DND-41 (cell line): ENCODE data around the gene ZFHX3.

Experiments used
- ATAC-seq: fragments of 200-7000 bp; cut with Tn5 transposase; 3 replicates; pipeline ENCODE4 v1.9.1; 2021; ENCODE audit warnings: low read depth; ENCODE audit not compliant: insufficient read depth
- DNase-seq: peaks from one replicate; pipeline ENCODE4 v3.0.0-alpha.2; 2020
- H2AFZ ChIP-seq: 2 replicates; pipeline ENCODE4 v1.6.0; 2012; ENCODE audit warnings: low read depth, low read length
- H3K27ac ChIP-seq: 2 replicates; pipeline ENCODE4 v1.5.1; 2012; ENCODE audit warnings: low read length, inconsistent platforms
- H3K27me3 ChIP-seq: fragments of 200-600 bp; sonication (generic); 2 replicates; pipeline ENCODE4 v1.6.0; 2012; ENCODE audit warnings: low read length, mild to moderate bottlenecking, inconsistent platforms; ENCODE audit not compliant: insufficient read depth, poor library complexity
- H3K36me3 ChIP-seq: 2 replicates; pipeline ENCODE4 v1.5.1; 2012; ENCODE audit warnings: low read length, inconsistent platforms; ENCODE audit not compliant: insufficient read depth
- H3K4me1 ChIP-seq: 2 replicates; pipeline ENCODE4 v1.5.1; 2012; ENCODE audit warnings: mild to moderate bottlenecking, low read length; ENCODE audit not compliant: insufficient read depth
- H3K4me2 ChIP-seq: 2 replicates; pipeline ENCODE4 v1.6.0; 2012; ENCODE audit warnings: mild to moderate bottlenecking, moderate library complexity, low read length, inconsistent platforms; ENCODE audit not compliant: insufficient read depth
- H3K4me3 ChIP-seq, 2 experiments: fragments of 200-600 bp in 1 of 2; shearing (Covaris generic) in 1 of 2; 2 replicates each; pipeline ENCODE4 v1.5.1; 2012 to 2016; ENCODE audit warnings: inconsistent platforms in 2 of 2, low read length in 2 of 2, mild to moderate bottlenecking in 2 of 2, low read depth in 1 of 2, moderate library complexity in 1 of 2
- H3K79me2 ChIP-seq: 2 replicates; pipeline ENCODE4 v1.6.0; 2012; ENCODE audit warnings: low read length, inconsistent platforms; ENCODE audit not compliant: insufficient read depth
- H3K9ac ChIP-seq: 2 replicates; pipeline ENCODE4 v1.6.0; 2012; ENCODE audit warnings: low read depth, mild to moderate bottlenecking, inconsistent platforms, low read length, moderate library complexity
- H3K9me3 ChIP-seq: 2 replicates; pipeline ENCODE4 v1.5.1; 2012; ENCODE audit warnings: low read length, moderate library complexity, mild to moderate bottlenecking, inconsistent platforms; ENCODE audit not compliant: insufficient read depth, severe bottlenecking
- H4K20me1 ChIP-seq: 2 replicates; pipeline ENCODE4 v1.6.0; 2012; ENCODE audit warnings: low read length; ENCODE audit not compliant: insufficient read depth
- EZH2 ChIP-seq: IDR thresholded peaks from 3 replicates; pipeline ENCODE4 v1.6.1; 2012; ENCODE audit warnings: borderline replicate concordance, low read depth, mild to moderate bottlenecking, moderate library complexity, low read length, inconsistent platforms; ENCODE audit not compliant: severe bottlenecking
- TF ChIP-seq, protein P1 (sequence below): IDR thresholded peaks from 2 replicates; pipeline ENCODE4 v1.5.1; 2012; ENCODE audit warnings: borderline replicate concordance, low read length, moderate library complexity, mild to moderate bottlenecking; ENCODE audit not compliant: poor library complexity, severe bottlenecking; ENCODE audit errors: extremely low read depth

Gene ZFHX3

DNA sequence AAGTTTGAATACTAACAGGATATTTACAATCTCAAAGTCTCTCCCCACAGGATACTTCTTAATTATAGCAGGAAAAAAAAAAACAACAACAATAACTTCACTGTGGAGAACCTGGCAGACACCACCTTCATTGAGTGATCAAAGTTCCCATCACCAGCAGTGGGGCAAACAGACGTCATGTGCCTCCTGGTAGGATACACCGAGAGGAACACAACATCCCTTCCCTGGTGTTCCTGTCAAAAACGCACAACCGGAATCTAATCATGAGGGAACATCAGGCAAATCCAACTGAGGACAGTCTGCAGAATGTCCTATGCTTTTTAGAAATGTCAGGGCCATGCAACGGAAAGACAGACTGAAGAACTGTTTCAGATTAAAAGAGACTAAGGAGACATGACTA is 80.0 kb downstream of the ZFHX3 start:
- TF ChIP-seq, protein P1, sequence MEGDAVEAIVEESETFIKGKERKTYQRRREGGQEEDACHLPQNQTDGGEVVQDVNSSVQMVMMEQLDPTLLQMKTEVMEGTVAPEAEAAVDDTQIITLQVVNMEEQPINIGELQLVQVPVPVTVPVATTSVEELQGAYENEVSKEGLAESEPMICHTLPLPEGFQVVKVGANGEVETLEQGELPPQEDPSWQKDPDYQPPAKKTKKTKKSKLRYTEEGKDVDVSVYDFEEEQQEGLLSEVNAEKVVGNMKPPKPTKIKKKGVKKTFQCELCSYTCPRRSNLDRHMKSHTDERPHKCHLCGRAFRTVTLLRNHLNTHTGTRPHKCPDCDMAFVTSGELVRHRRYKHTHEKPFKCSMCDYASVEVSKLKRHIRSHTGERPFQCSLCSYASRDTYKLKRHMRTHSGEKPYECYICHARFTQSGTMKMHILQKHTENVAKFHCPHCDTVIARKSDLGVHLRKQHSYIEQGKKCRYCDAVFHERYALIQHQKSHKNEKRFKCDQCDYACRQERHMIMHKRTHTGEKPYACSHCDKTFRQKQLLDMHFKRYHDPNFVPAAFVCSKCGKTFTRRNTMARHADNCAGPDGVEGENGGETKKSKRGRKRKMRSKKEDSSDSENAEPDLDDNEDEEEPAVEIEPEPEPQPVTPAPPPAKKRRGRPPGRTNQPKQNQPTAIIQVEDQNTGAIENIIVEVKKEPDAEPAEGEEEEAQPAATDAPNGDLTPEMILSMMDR: no peak
- no peak for TF ChIP-seq EZH2
- ATAC-seq (no peak), DNase-seq (no peak)
- no peaks in the 10 kb centered on the region for H3K27me3 ChIP-seq
- H2AFZ ChIP-seq: no peak overlapping the region
- no peak overlapping the region for H3K27ac ChIP-seq
- no peaks in the 10 kb centered on the region for H3K9me3 ChIP-seq
- H4K20me1 ChIP-seq: peaks cover 6% of the 10 kb centered on the region; the same call in 1 of the 2 replicates
- no peaks in the 10 kb centered on the region for H3K4me1 ChIP-seq
- no peak overlapping the region for H3K4me3 ChIP-seq
- H3K9ac ChIP-seq: no peak overlapping the region
- H3K79me2 ChIP-seq: 0 out of 2 replicates have a peak, but pooled peaks cover 2% of the 10 kb centered on the region
- H3K4me2 ChIP-seq: no peak overlapping the region
- H3K36me3 ChIP-seq: no peaks in the 10 kb centered on the region

DNA sequence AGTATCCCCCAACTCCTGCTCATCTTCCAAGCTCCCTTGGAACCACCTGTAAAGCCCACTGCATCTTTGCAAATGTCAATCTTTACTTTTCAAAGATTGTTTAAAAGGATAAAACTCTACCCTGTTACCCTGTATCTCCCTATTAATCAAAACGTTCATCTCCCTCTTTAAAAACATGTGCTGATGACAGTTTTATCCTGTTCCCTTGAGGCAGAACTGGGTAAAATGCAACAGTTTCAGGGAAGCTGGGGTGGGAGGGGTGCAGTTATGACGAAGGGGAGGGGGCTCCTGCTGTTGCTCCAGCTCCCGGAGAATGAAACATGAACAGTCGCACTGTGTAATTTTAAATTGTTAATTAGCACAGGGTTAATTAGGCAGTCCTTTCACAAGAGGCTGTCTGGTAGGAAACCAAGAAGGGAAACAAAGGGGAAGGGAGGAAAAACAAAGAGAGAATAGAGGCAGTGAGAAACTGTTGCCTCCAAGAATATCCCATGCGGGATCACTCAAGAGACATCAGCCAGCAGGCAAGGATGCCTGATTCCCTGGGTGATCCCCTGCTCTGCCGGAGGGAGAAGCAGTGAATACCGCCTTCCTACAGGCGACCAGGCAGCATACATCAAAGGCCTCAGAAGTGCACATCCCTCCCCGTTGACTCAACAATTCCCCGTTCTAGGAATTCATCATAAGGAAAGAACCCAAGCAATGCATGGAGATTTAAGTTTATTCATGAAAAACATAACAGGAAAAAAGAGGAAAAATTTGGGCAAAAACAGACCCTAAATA is 84.2 kb downstream of the ZFHX3 start:
- DNase-seq (no peak), ATAC-seq (no peak)
- H3K36me3 ChIP-seq: no peaks in the 10 kb centered on the region; the same call in 1 of the 2 replicates
- no peak overlapping the region for H3K4me2 ChIP-seq
- H3K4me1 ChIP-seq: no peaks in the 10 kb centered on the region
- H3K27me3 ChIP-seq: no peaks in the 10 kb centered on the region
- H3K27ac ChIP-seq: no peak overlapping the region
- H3K79me2 ChIP-seq: 0 out of 2 replicates have a peak, but pooled peaks cover 2% of the 10 kb centered on the region
- no peaks in the 10 kb centered on the region for H4K20me1 ChIP-seq
- no peak overlapping the region for H2AFZ ChIP-seq
- no peak overlapping the region for H3K4me3 ChIP-seq
- no peaks in the 10 kb centered on the region for H3K9me3 ChIP-seq
- TF ChIP-seq, protein P1: no peak
- no peak for TF ChIP-seq EZH2
- no peak overlapping the region for H3K9ac ChIP-seq

DNA sequence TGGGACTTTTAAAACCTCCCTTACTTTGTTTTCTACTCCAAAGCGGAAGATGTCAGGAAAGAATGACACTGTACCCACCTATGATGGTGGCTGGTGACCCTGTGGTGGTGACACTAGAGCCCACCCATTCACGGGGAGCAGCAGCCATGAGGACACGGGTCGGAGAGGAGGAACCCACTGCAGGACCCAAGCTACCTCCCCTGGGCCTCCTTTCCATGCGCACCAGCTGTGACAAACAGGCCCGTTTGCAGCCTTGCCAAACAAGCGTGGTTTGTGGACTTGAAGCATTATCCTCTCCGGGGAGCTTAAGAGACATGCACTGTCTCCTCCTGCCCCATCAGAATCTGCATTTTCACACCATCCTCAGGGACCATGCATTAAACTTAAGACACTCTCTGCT is 85.6 kb downstream of the ZFHX3 start:
- Histone ChIP-seq H3K79me2 (0 out of 2 replicates have a peak, but pooled peaks cover 2% of the 10 kb centered on the region), H3K27me3 (no peaks in the 10 kb centered on the region), H4K20me1 (no peaks in the 10 kb centered on the region), H3K9ac (no peak overlapping the region), H3K4me3 (no peak overlapping the region), H3K4me2 (no peak overlapping the region), H2AFZ (no peak overlapping the region), H3K36me3 (peaks cover 5% of the 10 kb centered on the region; the same call in 1 of the 2 replicates), H3K9me3 (no peaks in the 10 kb centered on the region), H3K4me1 (no peaks in the 10 kb centered on the region), H3K27ac (no peak overlapping the region)
- ATAC-seq (no peak), DNase-seq (no peak)
- TF ChIP-seq, protein P1: no peak
- TF ChIP-seq EZH2: no peak

DNA sequence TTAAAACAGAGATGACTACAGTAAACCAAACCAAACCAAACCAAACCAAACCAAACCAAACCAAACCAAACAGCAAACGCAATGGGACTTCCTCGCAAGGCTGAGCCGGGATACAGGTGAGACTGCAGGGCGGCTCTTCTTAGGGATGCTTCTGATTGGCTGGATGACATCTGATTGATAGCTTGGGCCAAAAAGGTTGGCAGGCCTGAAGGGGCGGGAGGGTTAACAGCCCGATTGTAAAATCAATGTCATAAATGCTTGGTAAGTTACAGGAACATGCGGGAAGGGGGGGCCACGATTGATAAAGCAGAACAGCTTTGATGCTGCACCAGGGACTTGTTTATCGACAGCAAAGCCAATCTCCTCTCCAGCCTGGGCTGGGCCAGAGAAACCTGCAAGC is 86.1 kb downstream of the ZFHX3 start:
- no peak overlapping the region for H2AFZ ChIP-seq
- no peak overlapping the region for H3K4me3 ChIP-seq
- H3K36me3 ChIP-seq: peaks cover 5% of the 10 kb centered on the region; the same call in 1 of the 2 replicates
- TF ChIP-seq EZH2: no peak
- TF ChIP-seq, protein P1: no peak
- H3K4me1 ChIP-seq: no peaks in the 10 kb centered on the region
- H3K9ac ChIP-seq: no peak overlapping the region
- H4K20me1 ChIP-seq: no peaks in the 10 kb centered on the region
- H3K4me2 ChIP-seq: no peak overlapping the region
- H3K79me2 ChIP-seq: 0 out of 2 replicates have a peak, but pooled peaks cover 2% of the 10 kb centered on the region
- DNase-seq: no peak
- no peaks in the 10 kb centered on the region for H3K9me3 ChIP-seq
- no peak for ATAC-seq
- H3K27me3 ChIP-seq: no peaks in the 10 kb centered on the region
- H3K27ac ChIP-seq: no peak overlapping the region
